Lower leg skin (tissue), 4 donors: ENCODE measurements around the gene FURIN. TPM values are rescaled to one million over a fixed set of nuclear protein-coding genes. Genes with fewer than 3 reads are reported as not detected.

ENCODE experiments used
- DNase-seq, 2 donors: peaks; one replicate each; pipeline ENCODE4 v3.0.0-alpha.2; 2019; ENCODE audit warnings: low spot score in 2 of 2
- H3K4me3 ChIP-seq: fragments of 200-600 bp; sonication (generic); 2 replicates; pipeline ENCODE4 v1.5.1; 2017; ENCODE audit warnings: mild to moderate bottlenecking, low read depth; ENCODE audit not compliant: poor library complexity, severe bottlenecking
- CTCF ChIP-seq, 3 donors: fragments of 450-650 bp; IDR thresholded peaks; one replicate each; pipeline ENCODE4 v1.5.1; 2016; ENCODE audit warnings: antibody characterized with exemption in 3 of 3, mild to moderate bottlenecking in 3 of 3, moderate library complexity in 2 of 3
- POLR2A ChIP-seq, 2 donors: fragments of 450-650 bp; IDR thresholded peaks; one replicate each; pipeline ENCODE4 v1.6.1; 2016 to 2017; ENCODE audit warnings: antibody characterized with exemption in 2 of 2, mild to moderate bottlenecking in 1 of 2, moderate library complexity in 1 of 2
- WGBS, 2 donors: methylation state at CpG; one replicate each; pipeline ENCODE4 v1.1.5; 2018; 5-methylcytosine and 5-hydroxymethylcytosine counted together
- intact Hi-C: fragments of 100-400 bp; cut with DNase I; formaldehyde crosslinking; loops from one replicate; pipeline ENCODE4 v1.15.0; 2023; ENCODE audit warnings: low total_unique reads
- total RNA-seq, 4 donors: library from RNA; depleted of rRNA; stranded (reverse); fragments of >200 nt; gene quantifications; one replicate each; pipeline ENCODE4 v1.1.0, GENCODE V29; 2016

FURIN gene
- total RNA-seq, 4 donors from 2014 or later = 114 to 163 (median 149) TPM

DNA sequence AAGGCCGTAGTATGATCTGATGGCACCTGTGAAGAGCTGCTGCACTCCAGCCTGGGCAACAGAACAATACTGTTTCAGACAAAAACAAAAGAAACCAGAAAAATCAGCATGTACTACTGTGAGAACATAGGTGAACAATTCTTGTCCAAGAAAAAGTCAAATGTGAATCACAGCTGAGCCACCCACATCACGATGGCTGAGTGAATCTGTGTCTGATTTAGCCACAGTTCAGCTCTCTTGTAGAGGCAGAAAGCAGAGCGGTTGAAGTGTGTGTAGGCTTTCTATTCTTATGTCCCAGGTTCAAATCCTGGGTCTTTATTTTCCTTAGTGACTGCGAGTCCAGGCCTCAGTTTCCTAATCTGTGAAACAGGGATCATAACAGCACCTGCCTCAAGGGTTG is 4.4 kb upstream of the FURIN start:
- no peak for DNase-seq
- no peak overlapping the region for H3K4me3 ChIP-seq
- intact Hi-C loops = no loop called here
- no peak for TF ChIP-seq POLR2A (IDR thresholded peaks at IDR 0.05)
- no peak for TF ChIP-seq CTCF (IDR thresholded peaks at IDR 0.05)
- 83 to 90% methylated on average over 4 of the region's 4 CpGs for WGBS, 2 donors

GRCh38 chr15:90864507-90864906 is 3.9 kb upstream of the FURIN start:
- H3K4me3 ChIP-seq = no peak overlapping the region
- 95 to 98% methylated on average over 10 of the region's 10 CpGs for WGBS, 2 donors
- intact Hi-C loops = no loop called here
- TF ChIP-seq POLR2A (IDR thresholded peaks at IDR 0.05) = no peak
- TF ChIP-seq CTCF (IDR thresholded peaks at IDR 0.05) = no peak
- peak in 1 of 2 donors; percentile 76 for DNase-seq

DNA sequence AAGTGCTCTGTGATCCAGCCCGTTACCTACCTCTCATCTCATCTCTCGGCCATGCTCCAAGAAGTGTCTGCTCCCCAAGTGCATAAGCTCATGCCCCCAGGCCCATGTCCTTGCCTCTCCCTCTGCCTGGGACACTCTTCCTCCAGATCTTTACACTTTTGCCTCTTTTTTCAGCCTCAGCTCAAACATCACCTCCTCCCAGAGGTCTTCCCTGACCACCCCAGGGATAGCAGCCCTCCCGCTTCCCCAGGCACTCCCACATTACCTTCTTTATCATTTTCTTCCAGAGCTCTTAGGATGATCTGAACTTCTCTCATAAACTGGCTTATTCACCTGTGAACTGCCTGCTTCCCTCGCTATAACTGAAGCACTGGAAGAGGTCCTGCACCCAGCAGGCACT is 2.7 kb upstream of the FURIN start:
- no peak for TF ChIP-seq CTCF (IDR thresholded peaks at IDR 0.05)
- TF ChIP-seq POLR2A (IDR thresholded peaks at IDR 0.05) = no peak
- 84 to 89% methylated on average over 4 of the region's 4 CpGs for WGBS, 2 donors
- intact Hi-C loops = no loop called here
- DNase-seq = no peak
- H3K4me3 ChIP-seq = no peak overlapping the region

- 61 to 62% methylated on average over 16 of the region's 16 CpGs for WGBS, 2 donors
- H3K4me3 ChIP-seq = no peak overlapping the region
- no peak for DNase-seq
- TF ChIP-seq CTCF (IDR thresholded peaks at IDR 0.05) (no peak), POLR2A (IDR thresholded peaks at IDR 0.05) (no peak)
- intact Hi-C loops = no loop called here
These were observed 2.1 kb upstream of the FURIN start for GRCh38 chr15:90866161-90866715.

DNA sequence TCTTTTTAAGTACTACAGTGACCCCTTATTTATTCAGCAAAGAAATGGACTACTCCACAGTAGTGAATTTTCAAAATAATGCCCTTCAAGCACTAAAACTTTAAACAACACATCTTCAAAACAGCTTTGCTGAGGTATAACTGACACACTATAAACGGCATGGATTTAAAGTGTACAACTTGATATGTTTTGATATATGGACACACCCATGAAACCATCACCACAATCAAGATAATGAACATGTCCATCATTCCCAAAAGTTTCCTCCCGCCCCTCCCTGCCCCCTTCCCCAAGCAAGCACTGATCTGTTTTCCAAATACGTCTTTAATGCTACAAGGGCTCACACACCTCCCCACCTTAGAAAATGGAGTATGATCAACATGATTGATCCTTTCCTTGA is 1.6 kb upstream of the FURIN start:
- TF ChIP-seq CTCF (IDR thresholded peaks at IDR 0.05) (no peak), POLR2A (IDR thresholded peaks at IDR 0.05) (no peak)
- intact Hi-C loops = no loop called here
- no peak overlapping the region for H3K4me3 ChIP-seq
- no peak for DNase-seq
- WGBS, 2 donors = 74 to 84% methylated on average over 3 of the region's 3 CpGs

DNA sequence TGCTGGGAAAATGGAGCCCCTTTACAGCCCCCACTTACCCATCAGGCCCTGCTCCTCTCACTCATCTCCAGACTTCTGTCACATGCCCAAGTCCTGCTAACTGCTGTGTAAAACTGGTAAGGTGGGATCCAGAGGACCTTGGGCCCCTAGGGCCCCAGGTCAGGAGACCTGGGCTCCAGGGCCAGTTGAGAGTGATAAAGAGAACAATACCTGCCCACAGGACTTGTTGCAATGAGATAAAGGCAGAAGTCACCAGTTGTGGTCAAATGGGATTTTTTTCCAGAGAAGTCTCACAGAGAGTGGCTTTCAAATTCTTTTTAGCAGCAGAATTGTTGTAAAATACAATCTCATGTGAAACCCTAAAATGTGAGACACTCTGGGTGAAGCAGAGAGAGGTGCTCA is 753 bp downstream of the FURIN start:
- TF ChIP-seq POLR2A (IDR thresholded peaks at IDR 0.05) = no peak
- no peak for TF ChIP-seq CTCF (IDR thresholded peaks at IDR 0.05)
- no peak overlapping the region for H3K4me3 ChIP-seq
- DNase-seq = no peak
- intact Hi-C loops = no loop called here
